HG03135 (cell line): ENCODE measurements around the gene GPR119.
"Not testable (repeated sequence)": the region's sequence is repeated elsewhere in the genome, so short reads cannot be mapped to it uniquely, and the experiment has no call there.

Experiments
- ATAC-seq: cut with Tn5 transposase; IDR thresholded peaks from one replicate; pipeline ENCODE4 v1.9.1; 2021; ENCODE audit warnings: mild to moderate bottlenecking, moderate library complexity; ENCODE audit not compliant: unreplicated experiment

The GPR119 gene

DNA sequence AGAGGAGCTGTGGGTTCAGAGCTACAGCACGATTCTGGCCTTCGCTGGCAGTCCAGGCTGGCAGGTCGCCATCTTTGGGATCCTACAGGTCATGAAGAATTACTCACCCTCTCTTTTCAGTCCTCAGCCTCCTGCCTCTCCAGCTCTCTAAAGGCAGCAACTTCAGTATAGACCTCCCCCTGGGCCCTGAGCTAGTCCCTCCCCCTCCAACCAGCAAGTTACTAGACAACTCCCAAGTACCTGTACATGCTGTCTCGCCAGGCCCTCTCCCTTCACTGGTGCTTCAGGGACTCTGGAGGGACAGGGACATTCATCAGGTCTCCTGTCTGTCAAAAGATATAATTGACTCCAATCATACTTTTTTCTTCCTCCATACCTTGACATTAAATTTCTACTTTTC lies at the start of gene GPR119:
Gene GPR119, minus strand, starts transcription at position 155 of the 400 bp plus-strand sequence. CDS start 227 bp downstream, outside the sequence.
- no peak for ATAC-seq

DNA sequence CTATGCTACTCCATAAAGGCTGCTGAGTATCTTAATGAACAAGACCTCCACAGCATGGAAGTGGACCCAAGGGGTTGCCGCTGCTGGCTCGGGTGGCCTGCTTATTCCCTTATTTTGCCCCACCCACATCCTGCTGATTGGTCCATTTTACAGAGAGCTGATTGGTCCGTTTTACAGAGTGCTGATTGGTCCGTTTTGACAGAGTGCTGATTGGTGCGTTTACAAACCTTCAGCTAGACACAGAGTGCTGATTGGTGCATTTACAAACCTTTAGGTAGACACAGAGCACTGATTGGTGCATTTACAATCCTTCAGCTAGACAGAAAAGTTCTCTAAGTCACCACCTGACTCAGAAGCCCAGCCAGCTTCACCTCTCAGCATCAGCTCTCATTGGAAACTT lies 43.8 kb upstream of the GPR119 start:
- not testable (repeated sequence) for ATAC-seq

DNA sequence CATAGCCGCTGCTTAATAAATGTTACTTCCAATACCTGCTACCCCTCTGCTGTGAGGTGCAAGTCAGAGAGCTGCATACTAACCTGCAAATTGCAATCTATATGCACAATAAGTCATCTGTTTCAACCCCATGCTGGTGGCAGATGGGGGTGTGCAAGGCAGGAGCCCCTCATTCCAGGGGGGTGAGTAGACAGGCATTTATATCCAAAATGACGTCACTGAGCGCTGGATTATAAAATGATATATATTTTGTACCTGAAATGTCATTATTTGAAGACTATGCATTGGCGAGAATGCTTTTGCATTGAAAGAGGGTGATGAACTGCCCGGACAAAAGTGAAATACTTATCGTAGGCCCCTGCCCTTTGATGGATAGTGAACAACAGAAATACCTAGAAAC lies 41.1 kb upstream of the GPR119 start:
- no peak for ATAC-seq

DNA sequence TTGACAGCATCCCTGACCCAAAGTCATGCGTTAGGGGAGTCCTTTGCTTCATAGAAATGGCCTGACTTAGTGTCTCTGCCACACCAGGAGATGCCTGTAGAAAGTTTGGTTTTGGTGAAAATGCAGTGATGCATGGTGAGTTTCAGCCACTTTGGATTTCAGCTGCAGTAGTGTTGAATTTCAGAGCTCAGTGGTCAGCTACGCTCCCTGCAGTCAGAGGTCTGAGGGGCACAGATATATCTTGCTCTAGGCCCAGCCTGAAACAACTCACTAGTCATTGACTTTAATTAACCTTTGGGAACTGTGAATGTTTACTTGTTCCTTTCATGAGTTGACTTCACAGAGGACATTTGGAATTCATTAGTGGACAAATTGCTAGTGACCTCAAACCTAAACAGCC lies 33.8 kb upstream of the GPR119 start:
- ATAC-seq = no peak

DNA sequence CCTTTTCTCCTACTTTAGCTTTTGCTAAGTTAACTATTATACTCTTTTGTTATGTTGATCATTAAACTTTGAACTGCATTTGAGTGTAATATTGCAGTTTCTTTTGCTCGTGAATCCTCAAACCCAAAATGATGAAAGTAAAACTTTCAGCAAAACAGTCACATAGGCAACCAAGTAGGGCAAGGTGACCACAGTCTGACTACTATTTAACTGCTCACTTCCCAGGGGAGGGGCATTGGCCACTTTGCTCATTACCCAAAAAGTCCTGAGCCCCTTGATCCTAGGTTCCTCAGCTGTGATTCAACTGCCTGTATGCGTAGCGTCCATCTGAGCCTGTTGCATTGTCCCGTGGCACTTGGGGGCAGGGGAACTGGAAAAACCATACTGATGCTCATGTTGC lies 33.3 kb upstream of the GPR119 start:
- ATAC-seq = no peak

DNA sequence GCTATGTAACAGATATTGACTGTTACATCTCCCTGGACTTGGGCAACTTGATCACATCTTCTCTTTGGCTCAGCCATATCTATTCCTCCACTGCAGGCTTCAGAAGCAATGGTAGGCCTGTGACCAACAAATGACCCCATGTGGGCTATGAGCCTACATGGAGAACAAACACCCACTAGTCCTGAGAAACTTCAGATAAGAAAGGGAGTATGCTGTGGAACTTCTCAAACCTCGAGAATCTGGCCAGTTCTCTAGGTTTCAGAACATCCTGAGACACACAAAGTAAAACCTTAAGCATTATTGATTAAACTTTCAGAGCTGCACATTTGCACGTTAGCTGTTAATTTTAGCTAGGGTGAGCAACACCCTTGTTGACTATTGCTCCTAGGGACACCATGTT lies 32.6 kb upstream of the GPR119 start:
- ATAC-seq = no peak

DNA sequence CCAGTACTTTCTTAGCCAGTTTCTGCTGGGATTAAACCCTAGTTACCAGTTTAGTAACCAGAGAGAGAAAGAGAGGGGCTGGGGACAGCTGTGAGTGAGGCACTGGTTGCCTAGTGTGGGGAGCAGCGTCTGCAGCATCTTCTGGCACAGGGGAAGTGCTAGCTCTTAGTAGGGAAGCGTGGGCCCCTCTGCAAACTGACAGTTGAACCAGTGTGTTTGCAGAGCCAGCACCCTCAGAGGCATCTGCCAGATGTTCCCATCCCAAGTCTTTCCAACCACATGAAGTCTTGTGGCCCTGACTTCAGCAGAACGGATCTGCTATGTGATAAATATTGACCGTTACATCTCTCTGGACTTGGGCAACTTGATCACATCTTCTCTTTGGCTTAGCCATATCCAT lies 31.3 kb upstream of the GPR119 start:
- no peak for ATAC-seq

DNA sequence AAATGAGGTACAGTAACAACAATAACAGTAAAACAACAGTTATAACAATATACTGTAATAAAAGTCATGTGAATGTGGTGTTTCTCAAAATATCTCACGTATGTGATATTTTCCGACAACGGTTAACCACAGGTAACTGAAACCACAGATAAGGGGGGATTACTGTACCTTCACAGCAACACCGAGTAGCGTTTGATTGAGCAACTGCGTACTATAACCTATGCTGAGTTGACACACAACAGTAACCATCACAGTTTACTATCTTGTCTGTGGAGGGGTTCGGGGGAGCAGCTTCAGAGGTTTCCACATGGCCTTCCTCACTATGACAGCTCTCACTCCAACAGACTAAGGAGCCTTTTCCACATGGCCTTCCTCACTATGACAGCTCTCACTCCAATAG lies 29.7 kb upstream of the GPR119 start:
- ATAC-seq = no peak

DNA sequence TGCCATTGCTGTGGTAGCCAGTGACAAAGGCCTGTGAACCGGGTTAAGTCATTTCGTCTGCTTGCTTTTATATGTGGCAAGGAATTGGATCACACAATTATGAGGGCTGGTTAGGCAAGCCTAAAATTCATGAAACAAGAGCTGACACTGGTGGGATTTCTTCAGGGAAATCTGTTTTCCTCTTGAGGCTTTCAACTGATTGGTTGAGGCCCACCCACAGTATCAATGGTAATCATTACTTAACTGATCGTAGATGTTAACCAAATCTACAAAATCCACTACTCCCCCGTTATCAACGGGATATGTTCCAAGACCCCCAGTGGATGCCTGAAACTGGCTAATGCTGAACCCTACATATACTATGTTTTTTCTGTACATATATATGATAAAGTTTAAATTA lies 29.3 kb upstream of the GPR119 start:
- no peak for ATAC-seq

DNA sequence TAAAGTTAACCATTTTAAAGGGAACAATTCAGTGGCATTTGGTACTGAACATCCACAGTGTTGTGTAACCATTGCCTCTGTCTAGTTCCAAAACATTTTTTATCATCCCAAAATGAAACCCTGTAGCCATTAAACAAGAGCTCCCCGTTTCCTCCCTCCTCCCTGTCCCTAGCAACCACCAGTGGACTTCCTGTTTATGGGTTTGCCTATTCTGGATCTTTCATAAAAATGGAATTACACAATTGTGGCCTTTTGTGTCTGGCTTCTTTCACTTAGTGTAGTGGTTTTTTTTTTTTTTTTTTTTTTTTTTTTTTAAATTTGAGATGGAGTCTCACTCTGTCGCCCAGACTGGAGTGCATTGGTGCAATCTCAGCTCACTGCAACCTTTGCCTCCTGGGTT lies 27.9 kb upstream of the GPR119 start:
- ATAC-seq = no peak

DNA sequence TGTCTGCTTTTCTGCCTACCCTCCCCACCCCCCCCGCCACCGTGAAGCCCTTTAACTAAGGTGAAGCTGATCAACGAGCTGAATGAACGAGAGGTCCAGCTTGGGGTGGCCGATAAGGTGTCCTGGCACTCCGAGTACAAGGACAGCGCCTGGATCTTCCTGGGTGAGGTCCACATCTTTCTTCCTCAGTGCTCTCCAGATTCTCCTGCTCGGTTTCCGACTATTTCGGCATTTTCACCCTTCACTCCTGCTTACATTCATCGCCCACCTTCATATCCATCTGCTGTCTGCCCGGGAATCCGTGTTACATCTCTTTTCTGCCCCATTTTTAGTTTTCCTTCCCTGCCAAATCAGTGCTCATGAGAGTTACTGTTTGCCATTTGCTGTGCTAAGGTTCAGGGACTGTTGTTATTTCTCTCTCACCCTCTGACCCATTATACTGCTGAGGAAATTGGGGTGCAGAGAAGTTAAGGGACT lies 16.8 kb upstream of the GPR119 start:
- no peak for ATAC-seq

DNA sequence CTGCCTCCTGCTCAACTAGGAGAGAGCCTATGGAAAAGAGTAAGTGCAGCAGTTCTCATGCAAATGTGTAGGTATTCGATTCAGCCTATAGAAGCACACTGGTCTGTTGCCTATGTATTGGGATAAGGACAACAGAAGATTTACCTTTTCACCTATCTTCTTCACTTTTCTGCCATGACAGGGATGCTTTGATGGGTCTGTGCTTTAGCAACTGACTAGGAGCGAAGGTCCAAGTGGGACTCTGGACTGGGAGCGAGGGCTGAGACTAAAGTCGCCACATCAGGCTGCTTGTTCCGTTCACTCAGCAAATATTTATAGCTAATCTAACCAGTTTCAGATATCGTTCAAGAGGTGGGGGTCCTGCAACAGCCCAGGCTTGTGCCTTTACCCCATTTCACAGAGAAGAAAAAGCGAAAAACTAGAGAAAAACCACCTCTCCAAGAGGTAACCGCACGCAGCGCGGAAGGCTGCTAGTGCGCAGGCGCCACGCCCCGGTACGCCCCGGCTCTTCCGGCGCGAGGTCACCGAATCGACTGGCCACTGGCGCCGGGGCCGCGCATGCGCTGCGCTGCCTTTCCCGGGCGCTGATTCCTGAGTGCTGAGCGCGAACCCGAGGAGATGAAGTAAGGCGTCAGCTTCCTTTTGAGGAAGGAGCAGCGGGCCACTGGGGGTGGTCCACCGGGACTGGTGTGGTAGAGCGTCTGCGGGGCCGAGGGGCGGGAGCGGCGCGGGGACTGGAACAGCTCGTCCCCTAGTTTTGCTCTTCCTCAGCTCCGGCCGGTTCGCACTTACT lies 16.1 kb upstream of the GPR119 start, which contains the start of gene RBMX2:
Gene RBMX2, plus strand, starts transcription at position 573 of the 793 bp plus-strand sequence. Its CDS starts 46 bp downstream, at position 619.
- ATAC-seq = peak; percentile 89

DNA sequence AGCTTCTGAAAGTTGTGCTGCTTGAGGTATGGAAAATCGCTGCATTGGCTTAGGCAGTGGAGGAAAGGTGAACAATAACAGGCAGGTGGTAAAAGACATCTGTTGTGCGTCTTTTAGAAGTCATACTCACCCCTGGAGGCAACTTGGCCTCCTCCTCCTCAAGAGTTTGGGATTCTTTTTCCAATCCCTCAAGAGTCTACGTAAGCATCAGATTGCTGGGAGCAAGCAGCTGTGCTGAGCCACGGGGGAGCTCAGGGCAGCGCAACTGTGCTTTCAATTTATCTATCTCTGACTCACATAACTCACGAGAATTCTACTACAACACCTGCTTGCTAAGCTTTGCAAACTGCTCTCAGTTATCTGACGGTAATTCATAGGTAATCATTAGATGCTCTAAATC lies 9.9 kb upstream of the GPR119 start:
- ATAC-seq = no peak

DNA sequence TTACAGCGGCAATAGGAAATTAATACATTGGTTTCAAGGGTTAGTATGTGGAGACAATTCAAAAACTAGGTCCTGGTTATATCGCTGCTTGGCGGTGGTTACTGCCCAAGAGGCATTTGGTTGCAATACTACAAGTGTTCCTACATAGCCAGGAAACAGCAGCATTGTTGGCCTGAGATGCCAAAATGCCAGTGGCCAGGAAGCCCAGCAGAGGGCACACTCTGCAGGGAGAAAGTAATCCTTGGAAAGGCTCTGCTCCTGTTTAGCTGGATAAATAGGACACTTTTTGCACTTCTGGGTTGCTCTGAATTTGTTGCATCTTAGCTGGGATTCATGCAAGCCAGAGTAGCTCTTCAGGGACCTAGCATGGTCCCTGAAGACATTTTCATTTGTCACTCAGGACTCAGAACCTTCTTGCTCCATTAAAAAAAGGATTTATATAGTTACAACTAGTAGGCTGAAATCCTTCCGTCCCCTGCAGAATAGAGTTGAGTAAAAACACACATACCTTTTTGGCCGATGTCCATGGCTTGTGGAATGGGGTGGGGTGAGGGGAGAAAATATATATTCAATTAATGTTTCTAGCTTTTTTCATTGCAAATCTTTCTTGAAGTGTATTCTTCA lies 8.1 kb upstream of the GPR119 start:
- no peak for ATAC-seq

DNA sequence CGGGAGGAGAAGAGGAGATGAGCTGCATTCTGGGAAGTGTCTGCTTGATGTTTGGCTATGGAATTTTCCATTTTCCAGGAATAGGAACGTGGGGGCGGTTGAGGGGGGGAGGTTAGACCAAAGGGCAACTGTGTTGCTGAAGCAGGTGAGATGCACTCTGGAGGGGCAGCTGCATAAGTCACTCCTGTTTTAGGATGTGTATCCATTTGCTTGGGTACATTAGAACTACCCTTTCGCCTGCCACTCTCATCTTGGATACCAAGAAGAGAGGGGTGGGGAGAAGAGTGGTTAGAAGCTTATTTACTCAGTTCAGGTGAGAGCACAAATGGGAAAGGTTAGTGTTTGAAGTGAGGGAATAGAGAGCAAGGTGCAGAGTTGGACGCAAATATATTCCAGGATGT lies 934 bp upstream of the GPR119 start:
- ATAC-seq = no peak

DNA sequence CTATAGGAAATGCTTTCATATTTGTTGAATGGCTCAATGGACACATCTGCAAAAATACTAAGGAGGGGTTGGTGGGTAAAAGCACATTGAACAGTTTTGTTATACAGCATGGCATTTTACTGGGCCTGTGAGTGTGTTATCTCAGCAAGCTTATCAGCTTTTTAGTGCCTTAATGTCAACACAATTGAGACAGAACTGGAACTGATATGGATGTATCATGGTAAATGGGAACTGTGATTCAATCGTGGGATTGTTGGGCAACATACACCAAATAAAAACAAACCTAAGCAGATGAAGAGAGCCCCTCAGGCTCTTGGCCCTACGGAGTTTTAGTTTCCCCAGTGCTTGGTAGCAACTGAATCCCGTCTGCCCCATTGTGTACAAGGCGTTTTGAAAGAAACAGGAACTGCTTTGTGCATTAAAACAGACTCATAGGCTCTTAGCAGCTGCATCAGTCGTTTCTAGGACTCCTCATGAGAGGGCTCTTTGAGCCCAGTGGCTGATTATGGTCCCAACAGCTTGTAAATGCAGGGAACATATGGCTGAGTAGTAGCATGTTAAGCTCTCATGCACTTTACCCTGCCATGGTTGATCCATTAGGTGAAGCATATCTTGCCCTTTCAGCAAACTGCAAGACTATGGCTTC lies 7.3 kb downstream of the GPR119 start:
- no peak for ATAC-seq

DNA sequence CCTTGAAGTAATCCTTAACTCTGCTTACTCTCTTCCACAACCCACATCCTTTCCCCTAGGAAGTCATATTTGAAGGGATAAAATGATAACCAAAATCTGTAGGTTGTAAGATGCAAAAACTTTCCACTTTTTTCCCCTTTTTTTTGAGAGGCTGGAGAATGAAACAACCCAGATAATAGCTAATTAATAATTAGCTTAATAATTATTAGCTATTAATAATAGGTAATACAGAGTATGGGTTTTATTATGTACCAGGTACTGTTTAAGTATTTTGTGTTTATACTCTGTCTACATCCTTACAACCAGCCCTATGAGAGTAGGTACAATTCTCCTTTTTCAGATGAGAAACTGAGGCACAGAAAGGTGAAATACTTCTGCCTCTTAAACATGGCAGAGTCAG lies 9.4 kb downstream of the GPR119 start:
- no peak for ATAC-seq

DNA sequence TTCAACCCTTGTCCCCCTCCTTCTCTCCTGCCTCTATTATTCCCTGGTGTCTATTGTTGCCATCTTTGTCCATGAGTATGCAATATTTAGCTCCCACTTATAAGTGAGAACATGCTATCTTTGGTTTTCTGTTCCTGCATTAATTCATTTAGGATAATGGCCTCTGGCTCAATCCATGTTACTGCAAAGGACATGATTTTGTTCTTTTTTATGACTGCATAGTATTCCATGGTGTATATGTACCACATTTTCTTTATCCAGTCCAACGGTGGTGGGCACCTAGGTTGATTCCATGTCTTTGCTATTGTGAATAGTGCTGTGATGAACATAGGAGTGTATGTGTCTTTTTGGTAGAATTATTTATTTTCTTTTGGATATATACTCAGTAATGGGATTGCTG lies 33.4 kb downstream of the GPR119 start:
- ATAC-seq = not testable (repeated sequence)

DNA sequence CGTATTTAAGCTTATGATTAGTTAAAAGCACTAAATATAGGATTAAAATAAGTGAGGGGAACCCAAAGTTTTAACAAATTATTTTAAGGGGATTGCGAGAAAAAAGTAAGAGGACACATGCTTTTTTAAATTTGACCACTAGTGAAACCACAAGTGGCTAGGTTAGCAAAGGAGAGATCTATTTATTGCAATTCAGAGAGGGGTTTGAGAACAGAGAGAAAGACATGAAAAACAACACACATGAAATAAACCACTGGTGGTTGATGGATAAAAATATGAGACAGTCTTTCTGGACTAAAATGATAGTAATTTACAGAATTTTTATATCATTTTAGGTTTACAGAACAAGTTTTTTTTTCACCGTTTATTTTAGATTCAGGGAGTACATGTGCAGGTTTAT lies 33.9 kb downstream of the GPR119 start:
- ATAC-seq = no peak

DNA sequence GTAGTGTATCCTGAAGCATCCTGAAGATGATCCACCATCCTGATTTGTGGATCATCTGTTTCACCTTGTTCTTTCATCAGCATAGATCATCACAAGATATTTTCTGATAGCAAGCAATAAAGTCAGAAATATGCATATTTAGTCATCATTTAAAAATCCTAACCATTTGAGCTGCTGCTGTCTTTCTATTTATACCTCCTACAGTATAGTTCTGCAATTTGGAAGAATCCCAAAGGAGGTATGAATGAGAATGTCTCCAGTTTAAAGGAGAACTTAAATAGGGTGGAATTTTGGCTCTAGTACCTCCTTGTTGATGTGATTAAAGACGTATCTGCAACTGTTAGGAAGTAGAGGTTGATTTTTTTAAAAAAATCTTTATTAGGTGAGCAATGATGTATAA lies 38.2 kb downstream of the GPR119 start:
- ATAC-seq = no peak

DNA sequence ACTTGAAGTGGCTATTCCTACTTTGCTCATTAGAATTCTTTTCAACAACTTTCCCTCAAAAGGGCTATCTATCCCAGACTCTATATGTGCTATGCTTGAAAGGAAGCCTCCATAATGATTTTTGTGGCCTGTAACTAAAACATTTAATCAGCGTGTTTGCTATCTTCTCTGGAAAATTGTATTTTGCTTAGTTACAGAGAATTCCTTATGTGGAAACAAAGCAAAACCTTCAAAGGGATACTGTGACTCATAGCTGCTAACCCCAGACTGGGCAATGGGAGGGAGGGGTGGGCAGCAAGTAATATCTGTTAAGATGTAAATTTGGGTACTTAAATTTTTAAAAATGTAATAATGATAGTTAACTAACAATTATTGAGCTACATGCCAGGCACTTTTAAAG lies 42.1 kb downstream of the GPR119 start:
- ATAC-seq = no peak

DNA sequence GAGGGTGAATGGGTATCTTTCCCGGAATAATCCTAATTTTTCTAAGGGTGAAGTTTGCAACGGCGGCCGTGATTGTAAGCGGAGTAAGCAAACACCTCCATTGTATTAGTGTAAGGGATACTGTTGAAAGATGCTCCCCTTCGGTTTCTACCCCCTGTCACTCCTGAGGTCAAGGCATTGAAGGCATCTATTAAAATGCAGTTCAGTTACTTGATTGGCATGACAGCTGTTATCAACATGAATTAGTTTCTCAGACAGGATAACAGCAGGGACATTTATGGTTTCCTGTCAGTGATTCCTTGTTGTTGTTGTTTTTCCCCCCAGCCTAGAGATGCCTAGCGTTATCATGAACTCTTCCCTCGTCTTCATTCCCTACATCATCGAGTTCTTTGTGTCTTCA lies 45.2 kb downstream of the GPR119 start:
- no peak for ATAC-seq
